Uterus (tissue), 4 donors: ENCODE results near the gene AUTS2. TPM values are rescaled to one million over a fixed set of nuclear protein-coding genes. Genes with fewer than 3 reads are reported as not detected.

Experiments used
- DNase-seq, 2 donors: peaks; one replicate each; pipeline ENCODE4 v3.0.0-alpha.2; 2019 to 2020
- H3K27ac ChIP-seq, 2 donors: fragments of 200-600 bp; sonication (generic); 1 replicate in 1 of 2; 2 replicates in 1 of 2; pipeline ENCODE4 v1.5.1; 2016 to 2018
- H3K27me3 ChIP-seq, 2 donors: fragments of 200-600 bp; sonication (generic); one replicate each; pipeline ENCODE4 v1.5.1; 2018 to 2019; ENCODE audit warnings: control low read depth in 1 of 2
- H3K36me3 ChIP-seq, 2 donors: fragments of 200-600 bp; sonication (generic); one replicate each; pipeline ENCODE4 v1.5.1; 2019; ENCODE audit warnings: control low read depth in 1 of 2
- H3K4me1 ChIP-seq, 2 donors: fragments of 200-600 bp; sonication (generic); one replicate each; pipeline ENCODE4 v1.5.1; 2018 to 2019; ENCODE audit warnings: control low read depth in 1 of 2
- H3K4me3 ChIP-seq, 2 donors: fragments of 200-600 bp; sonication (generic); 1 replicate in 1 of 2; 2 replicates in 1 of 2; pipeline ENCODE4 v1.5.1; 2018 to 2019; ENCODE audit warnings: mild to moderate bottlenecking in 1 of 2
- H3K9me3 ChIP-seq, 2 donors: fragments of 200-600 bp; sonication (generic); one replicate each; pipeline ENCODE4 v1.5.1; 2019; ENCODE audit warnings: control low read depth in 1 of 2
- POLR2A ChIP-seq, 2 donors: fragments of 450-650 bp; IDR thresholded peaks; one replicate each; pipeline ENCODE4 v1.6.1; 2016; ENCODE audit warnings: antibody characterized with exemption in 2 of 2, mild to moderate bottlenecking in 1 of 2, moderate library complexity in 1 of 2
- intact Hi-C: fragments of 100-400 bp; cut with DNase I; formaldehyde crosslinking; loops from one replicate; pipeline ENCODE4 v1.15.1; 2023; ENCODE audit warnings: low total_unique reads
- total RNA-seq, 4 donors: library from RNA; depleted of rRNA in 3 of 4; stranded (reverse); fragments of >200 nt in 3 of 4; gene quantifications; one replicate each; pipeline versions ENCODE4 v1.1.0 to v1.2.4, GENCODE V29; 2014 to 2023
- TF ChIP-seq, protein P1 (sequence below), 4 experiments: fragments of 200-600 bp in 2 of 4; fragments of 450-650 bp in 2 of 4; sonication (generic) in 2 of 4; IDR thresholded peaks; one replicate each; pipeline ENCODE4 v1.5.1; 2016 to 2019; ENCODE audit warnings: antibody characterized with exemption in 4 of 4, mild to moderate bottlenecking in 2 of 4, moderate library complexity in 1 of 4
- donor health status: DM: yes; HTN: yes; CAD: no.

Gene AUTS2
- total RNA-seq, 4 donors from 2014 or later: 10.5 to 58.2 (median 30.0) TPM

DNA sequence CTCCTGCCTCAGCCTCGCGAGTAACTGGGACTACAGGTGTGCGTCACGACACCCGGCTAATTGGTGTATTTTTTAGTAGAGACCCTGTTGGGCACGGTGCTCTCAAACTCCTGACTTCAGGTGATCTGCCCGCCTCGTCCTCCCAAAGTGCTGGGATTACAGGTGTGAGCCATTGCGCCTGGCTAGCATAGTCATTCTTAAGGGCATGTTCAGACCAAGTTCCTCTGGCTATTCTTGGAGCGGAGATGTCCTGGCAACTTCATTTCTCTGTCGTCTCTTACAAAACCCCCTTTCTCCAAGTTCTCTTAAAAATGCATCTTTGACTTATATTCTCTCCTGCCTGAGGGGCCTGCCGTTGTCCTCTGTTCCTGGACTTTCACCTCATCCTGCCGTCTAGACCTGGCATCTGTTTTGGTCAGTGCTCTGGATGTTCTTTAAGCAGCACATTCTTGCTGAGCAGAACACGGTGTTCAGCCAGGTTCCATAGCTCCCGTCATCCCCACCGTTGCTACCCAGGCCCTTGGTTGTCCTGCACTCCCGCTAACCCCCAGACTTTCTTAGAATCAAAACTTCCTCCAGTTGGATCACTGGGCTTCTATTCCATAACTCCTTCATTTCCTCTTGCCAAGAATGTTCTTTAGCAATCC is 1023.8 kb downstream of the AUTS2 start:
- no peak for TF ChIP-seq POLR2A (IDR thresholded peaks at IDR 0.05)
- TF ChIP-seq, protein P1, sequence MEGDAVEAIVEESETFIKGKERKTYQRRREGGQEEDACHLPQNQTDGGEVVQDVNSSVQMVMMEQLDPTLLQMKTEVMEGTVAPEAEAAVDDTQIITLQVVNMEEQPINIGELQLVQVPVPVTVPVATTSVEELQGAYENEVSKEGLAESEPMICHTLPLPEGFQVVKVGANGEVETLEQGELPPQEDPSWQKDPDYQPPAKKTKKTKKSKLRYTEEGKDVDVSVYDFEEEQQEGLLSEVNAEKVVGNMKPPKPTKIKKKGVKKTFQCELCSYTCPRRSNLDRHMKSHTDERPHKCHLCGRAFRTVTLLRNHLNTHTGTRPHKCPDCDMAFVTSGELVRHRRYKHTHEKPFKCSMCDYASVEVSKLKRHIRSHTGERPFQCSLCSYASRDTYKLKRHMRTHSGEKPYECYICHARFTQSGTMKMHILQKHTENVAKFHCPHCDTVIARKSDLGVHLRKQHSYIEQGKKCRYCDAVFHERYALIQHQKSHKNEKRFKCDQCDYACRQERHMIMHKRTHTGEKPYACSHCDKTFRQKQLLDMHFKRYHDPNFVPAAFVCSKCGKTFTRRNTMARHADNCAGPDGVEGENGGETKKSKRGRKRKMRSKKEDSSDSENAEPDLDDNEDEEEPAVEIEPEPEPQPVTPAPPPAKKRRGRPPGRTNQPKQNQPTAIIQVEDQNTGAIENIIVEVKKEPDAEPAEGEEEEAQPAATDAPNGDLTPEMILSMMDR (IDR thresholded peaks at IDR 0.05): no peak
- H3K4me1 ChIP-seq: no peaks in the 10 kb centered on the region
- H3K36me3 ChIP-seq: no peaks in the 10 kb centered on the region
- H3K4me3 ChIP-seq: no peak overlapping the region
- no peaks in the 10 kb centered on the region for H3K9me3 ChIP-seq
- DNase-seq: no peak
- no peaks in the 10 kb centered on the region for H3K27me3 ChIP-seq
- no peak overlapping the region for H3K27ac ChIP-seq
- intact Hi-C loops: no loop called here

DNA sequence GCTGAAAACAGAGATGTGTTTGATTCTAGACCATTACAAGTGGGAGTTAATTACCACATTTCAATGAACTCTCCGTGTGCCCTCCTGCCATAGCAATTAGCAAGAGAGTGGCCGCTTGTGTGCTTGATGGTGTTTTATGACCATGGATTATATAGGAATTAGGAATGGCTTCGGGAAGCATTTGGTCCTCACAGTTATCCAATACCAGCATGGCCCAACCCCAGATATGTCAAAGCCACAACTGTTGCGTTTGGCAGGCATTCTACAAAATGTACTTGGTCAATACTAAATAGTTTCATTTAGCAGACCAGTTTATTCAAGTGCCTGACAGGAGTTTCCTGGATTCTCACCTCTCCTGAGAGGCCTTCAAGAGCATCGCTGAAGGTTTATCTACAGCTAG is 1024.7 kb downstream of the AUTS2 start:
- no peak for TF ChIP-seq POLR2A (IDR thresholded peaks at IDR 0.05)
- TF ChIP-seq, protein P1 (IDR thresholded peaks at IDR 0.05): no peak
- H3K27me3 ChIP-seq: no peaks in the 10 kb centered on the region
- no peak overlapping the region for H3K4me3 ChIP-seq
- H3K27ac ChIP-seq: no peak overlapping the region
- intact Hi-C loops: no loop called here
- no peaks in the 10 kb centered on the region for H3K9me3 ChIP-seq
- H3K36me3 ChIP-seq: no peaks in the 10 kb centered on the region
- no peaks in the 10 kb centered on the region for H3K4me1 ChIP-seq
- DNase-seq: no peak

DNA sequence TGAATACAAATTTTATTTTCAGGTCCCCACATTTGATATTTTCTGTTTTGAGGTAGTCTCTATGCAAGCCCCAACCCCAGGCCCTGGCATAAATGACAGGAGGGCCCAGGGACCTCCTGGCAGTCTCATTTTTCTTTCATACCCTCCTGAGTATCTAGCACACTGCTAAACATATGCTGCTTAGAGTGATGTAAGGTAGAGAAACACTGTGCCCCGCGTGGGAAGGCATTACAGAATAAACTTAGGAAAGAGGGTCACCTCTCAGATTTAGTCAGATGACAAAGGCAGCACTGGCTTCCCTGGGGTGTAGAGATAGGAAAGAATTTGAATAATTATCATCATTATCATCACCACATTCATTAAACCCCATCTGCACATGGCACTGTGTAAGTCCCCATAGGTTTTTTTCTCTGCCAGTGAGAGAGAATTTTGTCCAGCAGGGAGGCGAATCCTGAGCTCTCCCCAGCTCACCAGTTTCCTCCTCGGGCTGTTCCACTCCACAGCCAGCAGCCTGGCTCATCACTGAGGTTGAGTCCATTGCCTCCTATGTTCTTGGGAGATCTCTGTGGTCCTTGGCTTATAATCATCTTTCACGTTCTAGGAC is 1026.3 kb downstream of the AUTS2 start:
- H3K4me3 ChIP-seq: no peak overlapping the region
- intact Hi-C loops: no loop called here
- DNase-seq: no peak

DNA sequence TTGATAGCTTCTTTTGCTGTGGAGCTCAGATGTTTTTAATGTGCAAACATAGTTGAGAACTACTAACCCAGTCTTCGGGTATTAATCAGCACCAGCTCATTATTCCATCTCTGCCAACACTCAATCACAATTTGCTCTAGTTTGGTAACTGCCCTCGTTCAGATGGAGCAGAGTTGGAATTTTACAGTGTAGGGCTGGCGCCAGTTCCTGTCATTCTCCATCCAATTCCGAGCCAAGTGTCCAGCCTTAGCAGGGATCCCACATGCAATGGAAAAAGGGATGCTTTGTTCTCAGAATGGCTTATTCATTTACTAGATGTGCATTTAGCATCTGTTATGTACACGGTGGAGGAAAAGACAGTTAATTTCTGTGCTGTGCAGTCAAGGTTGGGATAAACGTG is 1029.2 kb downstream of the AUTS2 start:
- H3K27me3 ChIP-seq: no peaks in the 10 kb centered on the region
- no peaks in the 10 kb centered on the region for H3K4me1 ChIP-seq
- intact Hi-C loops: no loop called here
- no peak overlapping the region for H3K4me3 ChIP-seq
- no peaks in the 10 kb centered on the region for H3K9me3 ChIP-seq
- no peak overlapping the region for H3K27ac ChIP-seq
- no peaks in the 10 kb centered on the region for H3K36me3 ChIP-seq
- TF ChIP-seq POLR2A (IDR thresholded peaks at IDR 0.05): no peak
- TF ChIP-seq, protein P1 (IDR thresholded peaks at IDR 0.05): no peak
- DNase-seq: no peak

More for the DNA sequence above, 1026.3 kb downstream of the AUTS2 start:
- Histone ChIP-seq H3K9me3 (no peaks in the 10 kb centered on the region), H3K4me1 (no peaks in the 10 kb centered on the region), H3K27me3 (no peaks in the 10 kb centered on the region), H3K36me3 (no peaks in the 10 kb centered on the region), H3K27ac (no peak overlapping the region)
- no peak for TF ChIP-seq POLR2A (IDR thresholded peaks at IDR 0.05)
- TF ChIP-seq, protein P1 (IDR thresholded peaks at IDR 0.05): no peak

DNA sequence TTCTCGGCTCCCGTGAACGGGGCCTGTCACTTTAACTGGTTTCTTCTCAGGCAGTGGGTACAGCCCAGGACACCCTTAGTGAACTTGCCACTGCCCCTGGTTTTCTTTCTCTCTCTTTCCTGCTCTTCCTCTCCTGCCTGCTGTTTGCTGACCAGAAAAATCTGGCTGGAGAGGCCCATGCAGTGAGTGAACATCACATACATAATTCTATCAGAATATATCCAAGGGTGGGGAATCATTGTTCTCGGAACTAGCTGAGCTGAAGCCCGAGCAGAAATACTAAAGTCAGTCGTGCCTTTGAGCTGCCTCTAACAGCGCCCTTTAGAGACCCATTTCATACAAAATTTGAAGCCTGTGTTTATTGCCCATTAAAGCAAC is 1032.2 kb downstream of the AUTS2 start:
- H3K9me3 ChIP-seq: no peaks in the 10 kb centered on the region
- DNase-seq: no peak
- no peaks in the 10 kb centered on the region for H3K4me1 ChIP-seq
- intact Hi-C loops: no loop called here
- no peaks in the 10 kb centered on the region for H3K27me3 ChIP-seq
- H3K27ac ChIP-seq: no peak overlapping the region
- H3K4me3 ChIP-seq: no peak overlapping the region
- no peaks in the 10 kb centered on the region for H3K36me3 ChIP-seq
- no peak for TF ChIP-seq POLR2A (IDR thresholded peaks at IDR 0.05)
- TF ChIP-seq, protein P1 (IDR thresholded peaks at IDR 0.05): no peak
